ENCODE results near the gene DISC1. TPM values are rescaled to one million over a fixed set of nuclear protein-coding genes. Genes with fewer than 3 reads are reported as not detected.

The DISC1 gene
- total and polyA plus RNA-seq, 2 donors (not counting 1 experiment from before 2014, with no cell fraction given): 2.7 to 4.3 TPM

DNA sequence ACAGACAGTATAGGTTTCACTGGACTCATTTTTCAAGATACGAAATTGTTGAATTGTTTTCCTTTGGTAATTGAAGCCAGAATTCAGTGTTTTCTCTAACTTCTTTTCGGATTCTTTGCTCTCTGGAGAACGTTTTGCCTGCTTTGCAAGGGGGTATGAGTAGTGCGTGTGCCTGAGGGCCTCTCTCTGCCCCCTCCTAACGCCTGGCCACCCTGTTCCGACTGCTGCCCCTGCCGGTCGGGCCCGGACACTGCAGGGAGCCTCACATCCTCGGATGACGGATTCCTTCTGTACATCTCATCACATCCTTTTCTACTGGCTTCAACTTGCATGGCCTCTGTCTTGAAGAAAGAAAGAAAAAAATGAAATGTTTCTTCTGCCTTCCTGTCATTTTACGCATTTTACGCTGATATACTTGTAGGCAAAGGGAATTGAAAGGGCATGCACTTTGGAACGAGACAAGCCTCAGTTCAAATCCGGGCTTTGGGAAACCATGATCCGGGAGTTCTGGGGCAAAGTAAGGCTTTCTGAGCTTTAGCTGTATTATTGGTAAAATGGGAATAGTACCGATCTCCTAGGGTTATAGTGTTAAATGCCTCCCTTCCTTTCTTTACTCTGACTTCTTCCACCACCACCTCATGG lies 65.1 kb downstream of the DISC1 start:
- Mint-ChIP-seq H3K4me1 (peaks cover 12% of the 10 kb centered on the region), H3K27ac (no peak overlapping the region), H3K9me3 (ENCODE audit: insufficient read depth) (peaks cover 5% of the 10 kb centered on the region), H3K27me3 (peaks cover 64% of the 10 kb centered on the region), H3K4me3 (no peak overlapping the region)
- WGBS (ENCODE audit: insufficient coverage): 81% methylated on average over 9 of the region's 17 CpGs
- intact Hi-C loops (cut with micrococcal nuclease): no loop called here
- H3K36me3 ChIP-seq (replicated peaks in 1 of 2; ENCODE audit: control extremely low read depth in 1 of 2, control insufficient read depth in 1 of 2, extremely low read depth in 1 of 2, insufficient read depth in 2 of 2, low read length in 1 of 2): no peaks in the 10 kb centered on the region
- ATAC-seq (ENCODE audit: low read depth) (no peak), DNase-seq (no peak)
- no peak overlapping the region for H2AFZ ChIP-seq (ENCODE audit: insufficient read depth, low read depth, low read length, poor library complexity, severe bottlenecking)
- H3K4me1 ChIP-seq (ENCODE audit: control insufficient read depth in 2 of 2, insufficient read depth in 2 of 2, low read length in 2 of 2): peaks cover 13% of the 10 kb centered on the region in 2 donors
- H3K4me2 ChIP-seq (replicated peaks; ENCODE audit: low read depth, low read length, poor library complexity, severe bottlenecking): no peak overlapping the region
- ChIA-PET POLR2A (no interaction called here), CTCF (no interaction called here)
- TF ChIP-seq, protein P1, sequence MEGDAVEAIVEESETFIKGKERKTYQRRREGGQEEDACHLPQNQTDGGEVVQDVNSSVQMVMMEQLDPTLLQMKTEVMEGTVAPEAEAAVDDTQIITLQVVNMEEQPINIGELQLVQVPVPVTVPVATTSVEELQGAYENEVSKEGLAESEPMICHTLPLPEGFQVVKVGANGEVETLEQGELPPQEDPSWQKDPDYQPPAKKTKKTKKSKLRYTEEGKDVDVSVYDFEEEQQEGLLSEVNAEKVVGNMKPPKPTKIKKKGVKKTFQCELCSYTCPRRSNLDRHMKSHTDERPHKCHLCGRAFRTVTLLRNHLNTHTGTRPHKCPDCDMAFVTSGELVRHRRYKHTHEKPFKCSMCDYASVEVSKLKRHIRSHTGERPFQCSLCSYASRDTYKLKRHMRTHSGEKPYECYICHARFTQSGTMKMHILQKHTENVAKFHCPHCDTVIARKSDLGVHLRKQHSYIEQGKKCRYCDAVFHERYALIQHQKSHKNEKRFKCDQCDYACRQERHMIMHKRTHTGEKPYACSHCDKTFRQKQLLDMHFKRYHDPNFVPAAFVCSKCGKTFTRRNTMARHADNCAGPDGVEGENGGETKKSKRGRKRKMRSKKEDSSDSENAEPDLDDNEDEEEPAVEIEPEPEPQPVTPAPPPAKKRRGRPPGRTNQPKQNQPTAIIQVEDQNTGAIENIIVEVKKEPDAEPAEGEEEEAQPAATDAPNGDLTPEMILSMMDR (IDR thresholded peaks at IDR 0.05): no peak
- no peak for TF ChIP-seq EZH2 (IDR thresholded peaks at IDR 0.05; ENCODE audit: borderline replicate concordance, insufficient read depth, low read depth, low read length, poor library complexity, severe bottlenecking)
- H3K79me2 ChIP-seq (ENCODE audit: control insufficient read depth, insufficient read depth, low read length): peaks cover 8% of the 10 kb centered on the region
- H3K4me3 ChIP-seq (ENCODE audit: control extremely low read depth in 1 of 5, extremely low read depth in 1 of 5, insufficient read depth in 1 of 5, low read depth in 2 of 5, low read length in 4 of 5): no peak overlapping the region
- H3K9me3 ChIP-seq (ENCODE audit: control extremely low read depth in 1 of 3, control insufficient read depth in 2 of 3, insufficient read depth in 1 of 3, low read length in 2 of 3): peaks cover 2 to 6% (median 2%) of the 10 kb centered on the region in 3 donors
- H3K9ac ChIP-seq (ENCODE audit: low read length): no peak overlapping the region
- peaks cover 37% of the 10 kb centered on the region for H4K20me1 ChIP-seq (ENCODE audit: control insufficient read depth, insufficient read depth, low read length, poor library complexity, severe bottlenecking)
- H3K27ac ChIP-seq (ENCODE audit: low read length in 2 of 2): no peak overlapping the region
- peaks cover 0 to 70% (median 35%) of the 10 kb centered on the region in 4 experiments for H3K27me3 ChIP-seq (replicated peaks in 1 of 4; ENCODE audit: control extremely low read depth in 1 of 4, control insufficient read depth in 3 of 4, insufficient read depth in 4 of 4, low read length in 3 of 4)

DNA sequence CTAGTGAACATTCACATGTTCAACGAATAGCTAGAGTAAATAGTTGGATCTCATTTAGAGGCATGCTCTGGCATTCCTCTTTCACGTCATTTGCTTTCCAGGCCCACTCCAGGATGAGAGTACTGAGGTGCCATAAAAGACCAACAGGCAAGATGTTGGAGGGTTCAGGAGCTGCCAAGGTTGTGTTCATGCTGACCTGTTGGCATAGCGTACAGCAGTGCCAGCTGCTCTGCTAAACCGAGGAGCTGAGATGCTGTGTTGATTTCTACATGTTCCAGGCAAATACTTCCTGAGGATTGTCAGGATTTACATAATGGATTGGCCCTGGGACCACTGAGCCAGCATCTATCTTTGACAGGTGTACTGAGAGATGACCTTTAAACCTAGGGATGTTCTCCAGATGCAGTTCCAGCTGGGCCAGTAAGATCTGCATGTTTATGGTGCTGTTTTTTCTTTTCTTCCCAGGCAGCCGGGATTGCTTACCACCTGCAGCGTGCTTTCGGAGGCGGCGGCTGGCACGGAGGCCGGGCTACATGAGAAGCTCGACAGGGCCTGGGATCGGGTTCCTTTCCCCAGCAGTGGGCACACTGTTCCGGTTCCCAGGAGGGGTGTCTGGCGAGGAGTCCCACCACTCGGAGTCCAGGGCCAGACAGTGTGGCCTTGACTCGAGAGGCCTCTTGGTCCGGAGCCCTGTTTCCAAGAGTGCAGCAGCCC lies 66.9 kb downstream of the DISC1 start:
- Histone ChIP-seq H3K27me3 (replicated peaks in 1 of 4; ENCODE audit: control extremely low read depth in 1 of 4, control insufficient read depth in 3 of 4, insufficient read depth in 4 of 4, low read length in 3 of 4) (peaks cover 0 to 70% (median 30%) of the 10 kb centered on the region in 4 experiments), H3K4me1 (ENCODE audit: control insufficient read depth in 2 of 2, insufficient read depth in 2 of 2, low read length in 2 of 2) (peaks cover 13% of the 10 kb centered on the region in 2 donors), H3K4me2 (replicated peaks; ENCODE audit: low read depth, low read length, poor library complexity, severe bottlenecking) (no peak overlapping the region), H3K9me3 (ENCODE audit: control extremely low read depth in 1 of 3, control insufficient read depth in 2 of 3, insufficient read depth in 1 of 3, low read length in 2 of 3) (peaks cover 0 to 2% (median 0%) of the 10 kb centered on the region in 3 donors), H4K20me1 (ENCODE audit: control insufficient read depth, insufficient read depth, low read length, poor library complexity, severe bottlenecking) (peaks cover 37% of the 10 kb centered on the region), H3K4me3 (ENCODE audit: control extremely low read depth in 1 of 5, extremely low read depth in 1 of 5, insufficient read depth in 1 of 5, low read depth in 2 of 5, low read length in 4 of 5) (no peak overlapping the region), H3K79me2 (ENCODE audit: control insufficient read depth, insufficient read depth, low read length) (peaks cover 8% of the 10 kb centered on the region), H3K27ac (ENCODE audit: low read length in 2 of 2) (no peak overlapping the region), H2AFZ (ENCODE audit: insufficient read depth, low read depth, low read length, poor library complexity, severe bottlenecking) (no peak overlapping the region), H3K9ac (ENCODE audit: low read length) (no peak overlapping the region), H3K36me3 (replicated peaks in 1 of 2; ENCODE audit: control extremely low read depth in 1 of 2, control insufficient read depth in 1 of 2, extremely low read depth in 1 of 2, insufficient read depth in 2 of 2, low read length in 1 of 2) (no peaks in the 10 kb centered on the region)
- no peak overlapping the region for H3K4me3 Mint-ChIP-seq
- intact Hi-C loops (cut with micrococcal nuclease): no loop called here
- DNase-seq (no peak), ATAC-seq (ENCODE audit: low read depth) (no peak)
- ChIA-PET CTCF (no interaction called here), POLR2A (no interaction called here)
- H3K27ac Mint-ChIP-seq: no peak overlapping the region
- H3K27me3 Mint-ChIP-seq: peaks cover 56% of the 10 kb centered on the region
- WGBS (ENCODE audit: insufficient coverage): 96% methylated on average over 18 of the region's 18 CpGs
- no peaks in the 10 kb centered on the region for H3K9me3 Mint-ChIP-seq (ENCODE audit: insufficient read depth)
- peaks cover 12% of the 10 kb centered on the region for H3K4me1 Mint-ChIP-seq
- TF ChIP-seq EZH2 (IDR thresholded peaks at IDR 0.05; ENCODE audit: borderline replicate concordance, insufficient read depth, low read depth, low read length, poor library complexity, severe bottlenecking): no peak
- TF ChIP-seq, protein P1 (IDR thresholded peaks at IDR 0.05): no peak
